Measurements from ENCODE around the gene TGM3. TPM values are rescaled to one million over a fixed set of nuclear protein-coding genes. Genes with fewer than 3 reads are reported as not detected.

TGM3 gene
- total and polyA plus RNA-seq, 2 of the 4 experiments (the other 2 are of a cell fraction): not detected

DNA sequence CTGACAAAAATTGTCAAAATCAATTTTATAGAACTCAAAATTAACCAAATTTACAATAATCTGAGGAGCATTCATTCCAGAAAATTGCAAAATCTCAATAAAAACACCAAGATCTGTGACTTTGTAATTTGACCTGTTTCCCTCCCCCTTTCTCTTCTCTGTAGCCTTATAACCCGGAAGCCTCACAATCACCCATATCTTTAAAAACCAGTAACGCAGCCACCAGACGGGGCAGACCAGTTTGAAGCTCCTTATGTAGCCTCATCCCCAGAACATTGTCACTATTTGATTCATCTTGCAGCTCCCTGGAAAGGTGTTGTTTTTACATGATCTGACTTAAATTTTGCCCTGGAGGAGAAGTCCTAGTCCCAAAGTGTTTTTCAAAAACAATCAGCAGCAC lies 57.4 kb downstream of the TGM3 start:
- H3K4me3 ChIP-seq (ENCODE audit: insufficient read depth, low read depth, low read length): no peak overlapping the region
- H3K36me3 ChIP-seq (ENCODE audit: control insufficient read depth, insufficient read depth, low read length): no peaks in the 10 kb centered on the region
- BruUV-seq (replicated peaks): no TSS peak
- H2AK5ac ChIP-seq (ENCODE audit: low read depth, low read length): no peak overlapping the region
- H3K56ac ChIP-seq (ENCODE audit: extremely low read depth, insufficient read depth, low read length): no peak overlapping the region
- dilution Hi-C loops (cut with HindIII; ENCODE audit: low sequenced_read_pairs, unreplicated experiment): no loop called here
- ChIA-PET POLR2A (ENCODE audit: unreplicated experiment) (no interaction called here), CTCF (interaction anchor here (0.5 to 0.7 kb wide), 2 partner anchors 212 to 1480 kb away, joined by 3 to 6 read pairs; no protein-coding TSS in a partner anchor)
- H3K79me1 ChIP-seq (ENCODE audit: low read depth in 1 of 2, low read length in 2 of 2): no peaks in the 10 kb centered on the region
- WGBS, 2 experiments (ENCODE audit: extremely low coverage in 2 of 2, insufficient read length in 1 of 2): 100% methylated on average over 1 of the region's 3 CpGs; no CpG with 5 or more reads in 1 of the 2 experiments
- H2AFZ ChIP-seq (replicated peaks; ENCODE audit: low read length, poor library complexity): no peak overlapping the region
- no peak overlapping the region for H2BK120ac ChIP-seq (ENCODE audit: low read depth, low read length)
- H3K9me3 ChIP-seq (ENCODE audit: control insufficient read depth, insufficient read depth, low read length): no peaks in the 10 kb centered on the region
- H3K23ac ChIP-seq (ENCODE audit: low read depth, low read length): no peak overlapping the region
- no peak overlapping the region for H3K14ac ChIP-seq (replicated peaks; ENCODE audit: low read depth, low read length)
- no peaks in the 10 kb centered on the region for H3K4me1 ChIP-seq (ENCODE audit: control insufficient read depth, insufficient read depth, low read length)
- no peaks in the 10 kb centered on the region; the same call in 1 of the 2 replicates for H3K27me3 ChIP-seq (ENCODE audit: control insufficient read depth, insufficient read depth, low read length)
- H3K27ac ChIP-seq (ENCODE audit: insufficient read depth, low read length): no peak overlapping the region
- H2BK20ac ChIP-seq (ENCODE audit: low read depth, low read length): no peak overlapping the region
- in situ Hi-C loops (cut with MboI; ENCODE audit: low sequenced_read_pairs): no loop called here
- H2AK9ac ChIP-seq (replicated peaks; ENCODE audit: low read depth, low read length, poor library complexity): no peak overlapping the region
- H4K20me1 ChIP-seq (ENCODE audit: insufficient read depth, low read length): no peaks in the 10 kb centered on the region
- H2BK15ac ChIP-seq (ENCODE audit: low read depth, low read length): no peak overlapping the region
- H4K8ac ChIP-seq (ENCODE audit: low read depth in 2 of 2, low read length in 2 of 2): no peak overlapping the region
- no peak overlapping the region for H3K4me2 ChIP-seq (ENCODE audit: low read depth, low read length)
- no peaks in the 10 kb centered on the region for H3K9me1 ChIP-seq (ENCODE audit: insufficient read depth, low read length)
- no peak overlapping the region for H4K5ac ChIP-seq (ENCODE audit: low read depth, low read length)
- H3K4ac ChIP-seq (ENCODE audit: low read depth, low read length): no peak overlapping the region
- H2BK5ac ChIP-seq (ENCODE audit: low read depth, low read length, poor library complexity, severe bottlenecking): no peak overlapping the region
- no peak overlapping the region for H4K91ac ChIP-seq (ENCODE audit: insufficient read depth, low read depth, low read length)
- DNase-seq (no peak), ATAC-seq (ENCODE audit: low read depth) (no peak)
- intact Hi-C loops (cut with micrococcal nuclease): no loop called here
- H3K18ac ChIP-seq (ENCODE audit: low read depth, low read length): no peak overlapping the region
- H3K9ac ChIP-seq (ENCODE audit: low read depth, low read length): no peak overlapping the region
- TF ChIP-seq, protein P1, sequence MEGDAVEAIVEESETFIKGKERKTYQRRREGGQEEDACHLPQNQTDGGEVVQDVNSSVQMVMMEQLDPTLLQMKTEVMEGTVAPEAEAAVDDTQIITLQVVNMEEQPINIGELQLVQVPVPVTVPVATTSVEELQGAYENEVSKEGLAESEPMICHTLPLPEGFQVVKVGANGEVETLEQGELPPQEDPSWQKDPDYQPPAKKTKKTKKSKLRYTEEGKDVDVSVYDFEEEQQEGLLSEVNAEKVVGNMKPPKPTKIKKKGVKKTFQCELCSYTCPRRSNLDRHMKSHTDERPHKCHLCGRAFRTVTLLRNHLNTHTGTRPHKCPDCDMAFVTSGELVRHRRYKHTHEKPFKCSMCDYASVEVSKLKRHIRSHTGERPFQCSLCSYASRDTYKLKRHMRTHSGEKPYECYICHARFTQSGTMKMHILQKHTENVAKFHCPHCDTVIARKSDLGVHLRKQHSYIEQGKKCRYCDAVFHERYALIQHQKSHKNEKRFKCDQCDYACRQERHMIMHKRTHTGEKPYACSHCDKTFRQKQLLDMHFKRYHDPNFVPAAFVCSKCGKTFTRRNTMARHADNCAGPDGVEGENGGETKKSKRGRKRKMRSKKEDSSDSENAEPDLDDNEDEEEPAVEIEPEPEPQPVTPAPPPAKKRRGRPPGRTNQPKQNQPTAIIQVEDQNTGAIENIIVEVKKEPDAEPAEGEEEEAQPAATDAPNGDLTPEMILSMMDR (conservative IDR thresholded peaks at IDR 0.05; ENCODE audit: low read depth, low read length): no peak
- TF ChIP-seq MXI1 (IDR thresholded peaks at IDR 0.05; ENCODE audit: borderline replicate concordance, low read depth, low read length) (no peak), RAD21 (IDR thresholded peaks at IDR 0.05; ENCODE audit: low read length) (no peak), NFE2L2 (IDR thresholded peaks at IDR 0.05; ENCODE audit: low read depth, low read length) (no peak), SMC3 (IDR thresholded peaks at IDR 0.05; ENCODE audit: low read depth, low read length) (no peak), BHLHE40 (IDR thresholded peaks at IDR 0.05; ENCODE audit: low read depth, low read length) (no peak), MAFK (IDR thresholded peaks at IDR 0.05; ENCODE audit: low read depth, low read length) (no peak)
- TF ChIP-seq, protein P2, sequence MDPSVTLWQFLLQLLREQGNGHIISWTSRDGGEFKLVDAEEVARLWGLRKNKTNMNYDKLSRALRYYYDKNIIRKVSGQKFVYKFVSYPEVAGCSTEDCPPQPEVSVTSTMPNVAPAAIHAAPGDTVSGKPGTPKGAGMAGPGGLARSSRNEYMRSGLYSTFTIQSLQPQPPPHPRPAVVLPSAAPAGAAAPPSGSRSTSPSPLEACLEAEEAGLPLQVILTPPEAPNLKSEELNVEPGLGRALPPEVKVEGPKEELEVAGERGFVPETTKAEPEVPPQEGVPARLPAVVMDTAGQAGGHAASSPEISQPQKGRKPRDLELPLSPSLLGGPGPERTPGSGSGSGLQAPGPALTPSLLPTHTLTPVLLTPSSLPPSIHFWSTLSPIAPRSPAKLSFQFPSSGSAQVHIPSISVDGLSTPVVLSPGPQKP (IDR thresholded peaks at IDR 0.05; ENCODE audit: borderline replicate concordance, low read depth, low read length): no peak
